Pancreas (tissue), 10 donors: ENCODE data around the gene NCAPH2. TPM values are rescaled to one million over a fixed set of nuclear protein-coding genes. Genes with fewer than 3 reads are reported as not detected.
A peak's percentile ranks its signal among the peaks of the same experiment; 100 is the strongest.

ENCODE experiments used
- ATAC-seq, 4 donors: fragments of 200-7000 bp; cut with Tn5 transposase; one replicate each; pipeline versions ENCODE4 v1.8.0 to v1.9.1; 2020; ENCODE audit warnings: mild to moderate bottlenecking in 4 of 4, moderate library complexity in 4 of 4
- DNase-seq, 6 donors: peaks; one replicate each; pipeline ENCODE4 v3.0.0-alpha.2; 2020
- FAIRE-seq: peaks from 2 replicates; lab custom pipeline; 2012; peaks lifted over from hg19 to GRCh38; lab: Jason Lieb, UNC
- H3K27ac ChIP-seq, 4 donors: fragments of 200-600 bp; sonication (generic); 1 replicate in 3 of 4; 2 replicates in 1 of 4; pipeline versions ENCODE4 v1.5.0 to v1.8.0; 2020
- H3K27me3 ChIP-seq, 4 donors: fragments of 200-600 bp; one replicate each; pipeline ENCODE4 v1.8.0; 2021
- H3K36me3 ChIP-seq, 3 donors: fragments of 200-600 bp; sonication (generic) in 1 of 3; one replicate each; pipeline versions ENCODE4 v1.5.0 to v1.8.0; 2020 to 2021
- H3K4me1 ChIP-seq, 3 donors: fragments of 200-600 bp; one replicate each; pipeline ENCODE4 v1.8.0; 2021
- H3K4me3 ChIP-seq, 4 donors: fragments of 200-600 bp; sonication (generic) in 2 of 4; one replicate each; pipeline versions ENCODE4 v1.5.0 to v1.8.0; 2020 to 2021
- H3K9me3 ChIP-seq, 4 donors: fragments of 200-600 bp; one replicate each; pipeline ENCODE4 v1.8.0; 2021
- CTCF ChIP-seq, 4 donors: fragments of 200-600 bp; sonication (generic) in 3 of 4; IDR thresholded peaks; one replicate each; pipeline versions ENCODE4 v1.5.0 to v1.8.0; 2021; ENCODE audit warnings: antibody characterized with exemption in 4 of 4
- WGBS, 2 donors: extraction: QIAGEN DNeasy Blood & Tissue Kit; methylation state at CpG; one replicate each; pipeline ENCODE4 v1.1.7; 2013; 5-methylcytosine and 5-hydroxymethylcytosine counted together
- intact Hi-C, 3 donors: fragments of 100-400 bp; cut with DNase I; formaldehyde crosslinking; loops; one replicate each; pipeline versions ENCODE4 v1.11.1 to v1.14.2; 2022
- polyA plus RNA-seq, 2 donors: library from polyadenylated mRNA; stranded (reverse); fragments of 200-250 nt; gene quantifications; one replicate each; pipeline ENCODE4 v1.2.3, GENCODE V29; 2013
- total RNA-seq, 6 donors: library from RNA; stranded (reverse); fragmentation: NEBNext Ultra II Directional in 4 of 6; extraction: Animal tissue kit (Norgen Biotek cat#: 25700) in 4 of 6; gene quantifications; one replicate each; pipeline versions ENCODE4 v1.2.1 to v1.2.4, GENCODE V29; 2021 to 2023
- donor health status: healthy with polysubstance abuse.
- donor health status: DM: no; HTN: no; CAD: no; lungs with moderate emphysema.
- donor health status: DM: no; HTN: no; CAD: no.
- donor health status: control.
- donor health status: control.
- donor health status: Bipolar disorder and iron deficiency.
- donor health status: DM: yes; HTN: yes; CAD: no.
- donor health status: DM: no; HTN: no; CAD: no.
- donor health status: DM: no; HTN: no; CAD: no.
- donor health status: DM: yes; HTN: yes; CAD: no.

NCAPH2 gene
- total and polyA plus RNA-seq, 8 donors, result 15.9 to 70.1 (median 24.2) TPM

- 0 to 2% methylated on average over 11 to 33 of the region's 33 CpGs for WGBS, 2 donors
- intact Hi-C loops, result no loop called here
- H3K27me3 ChIP-seq, result peaks cover 0 to 4% (median 0%) of the 10 kb centered on the region in 4 donors
- ATAC-seq (no peak), DNase-seq (no peak), FAIRE-seq (no peak)
- H3K9me3 ChIP-seq, result no peaks in the 10 kb centered on the region
- H3K27ac ChIP-seq, result peak overlapping the region; percentile 88 to 94 (median 90)
- H3K4me3 ChIP-seq, result peak overlapping the region; percentile 59 to 75 (median 68)
- TF ChIP-seq CTCF (IDR thresholded peaks at IDR 0.05), result no peak
- H3K4me1 ChIP-seq, result peaks cover 7 to 11% (median 10%) of the 10 kb centered on the region in 3 donors
- peaks cover 0 to 21% (median 11%) of the 10 kb centered on the region in 3 donors for H3K36me3 ChIP-seq
These were observed 17.8 kb downstream of the NCAPH2 start for GRCh38 chr22:50525858-50526107.

- peak overlapping the region; percentile 59 to 75 (median 68) for H3K4me3 ChIP-seq
- peaks cover 0 to 21% (median 11%) of the 10 kb centered on the region in 3 donors for H3K36me3 ChIP-seq
- peak overlapping the region; percentile 88 to 94 (median 90) for H3K27ac ChIP-seq
- intact Hi-C loops, result no loop called here
- no peak for FAIRE-seq
- WGBS, 2 donors, result 5 to 10% methylated on average over 33 to 77 of the region's 77 CpGs
- TF ChIP-seq CTCF (IDR thresholded peaks at IDR 0.05), result peak; percentile 31 to 57 (median 56)
- no peaks in the 10 kb centered on the region for H3K9me3 ChIP-seq
- peaks cover 0 to 6% (median 0%) of the 10 kb centered on the region in 4 donors for H3K27me3 ChIP-seq
- peaks cover 7 to 16% (median 11%) of the 10 kb centered on the region in 3 donors for H3K4me1 ChIP-seq
- peak; percentile 80 to 94 (median 88) for DNase-seq
- peak; percentile 36 to 55 (median 40) for ATAC-seq
These were observed 18.2 kb downstream of the NCAPH2 start for GRCh38 chr22:50526108-50526833.

GRCh38 chr22:50526834-50527801, 19.1 kb downstream of the NCAPH2 start:
- ATAC-seq (no peak), FAIRE-seq (no peak), DNase-seq (peak in 4 of 6 donors; percentile 50 to 80 (median 68))
- WGBS, 2 donors, result 73 to 74% methylated on average over 29 of the region's 29 CpGs
- H3K9me3 ChIP-seq, result no peaks in the 10 kb centered on the region
- intact Hi-C loops, result no loop called here
- peaks cover 0 to 15% (median 10%) of the 10 kb centered on the region in 3 donors for H3K36me3 ChIP-seq
- peak overlapping the region; percentile 59 to 75 (median 68) for H3K4me3 ChIP-seq
- peaks cover 7 to 20% (median 12%) of the 10 kb centered on the region in 3 donors for H3K4me1 ChIP-seq
- peak overlapping the region; percentile 88 to 94 (median 90) for H3K27ac ChIP-seq
- no peak for TF ChIP-seq CTCF (IDR thresholded peaks at IDR 0.05)
- peaks cover 0 to 6% (median 0%) of the 10 kb centered on the region in 4 donors for H3K27me3 ChIP-seq

- no peak for TF ChIP-seq CTCF (IDR thresholded peaks at IDR 0.05)
- peak overlapping the region in 1 of 4 donors; percentile 60 for H3K4me3 ChIP-seq
- DNase-seq, result peak in 1 of 6 donors; percentile 37
- FAIRE-seq, result no peak
- peaks cover 0 to 6% (median 4%) of the 10 kb centered on the region in 3 donors for H3K36me3 ChIP-seq
- intact Hi-C loops, result no loop called here
- H3K4me1 ChIP-seq, result peaks cover 7 to 20% (median 19%) of the 10 kb centered on the region in 3 donors
- H3K27me3 ChIP-seq, result peaks cover 0 to 9% (median 0%) of the 10 kb centered on the region in 4 donors
- H3K9me3 ChIP-seq, result no peaks in the 10 kb centered on the region
- WGBS, 2 donors, result 87 to 89% methylated on average over 18 of the region's 18 CpGs
- no peak for ATAC-seq
- H3K27ac ChIP-seq, result peak overlapping the region in 1 of 4 donors; percentile 17
These were observed 20.1 kb downstream of the NCAPH2 start for GRCh38 chr22:50527921-50528681.
